EL (cell line): Measurements from ENCODE around the gene C12orf60.

Experiments used
- DNase-seq: peaks from one replicate; pipeline ENCODE4 v3.0.0-alpha.2; 2016

C12orf60 gene

DNA sequence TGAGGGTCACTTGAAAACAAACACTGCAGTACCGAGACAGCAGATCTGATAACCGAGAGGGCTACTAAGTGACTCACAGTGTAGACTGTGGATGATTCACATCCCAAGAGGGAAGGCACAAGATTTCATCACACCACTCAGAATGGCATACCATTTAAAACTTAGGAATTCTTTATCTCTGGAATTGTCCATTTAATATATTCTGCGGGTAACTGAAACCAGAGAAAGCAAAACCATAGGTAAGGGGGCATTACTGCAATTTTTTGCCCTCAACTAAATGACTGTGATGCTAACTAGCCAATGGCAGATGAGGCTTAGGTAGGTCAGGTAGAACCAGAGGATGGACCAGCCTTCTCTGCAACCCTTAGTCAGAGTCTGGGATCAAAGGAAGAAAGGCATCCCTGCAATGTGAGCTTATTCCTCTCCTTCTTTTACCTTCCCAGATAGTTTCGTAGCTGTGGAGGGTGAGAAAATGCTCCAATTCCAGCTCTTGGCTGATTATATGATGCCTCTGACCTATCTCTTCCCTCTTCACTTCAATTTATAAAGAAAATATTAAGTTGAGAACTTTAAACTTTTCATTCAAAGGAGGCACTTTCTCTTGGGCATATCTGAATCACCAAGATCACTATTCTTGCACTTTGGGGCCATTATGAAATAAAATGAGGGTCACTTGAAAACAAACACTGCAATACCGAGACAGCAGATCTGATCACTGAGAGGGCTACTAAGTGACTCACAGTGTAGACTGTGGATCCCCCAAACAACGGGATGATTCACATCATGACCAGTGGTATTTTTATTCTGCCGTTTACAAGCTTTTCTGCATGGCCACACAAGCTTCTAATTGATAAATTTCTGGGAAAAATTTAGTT is 33.1 kb downstream of the C12orf60 start:
- peak; percentile 88 for DNase-seq

DNA sequence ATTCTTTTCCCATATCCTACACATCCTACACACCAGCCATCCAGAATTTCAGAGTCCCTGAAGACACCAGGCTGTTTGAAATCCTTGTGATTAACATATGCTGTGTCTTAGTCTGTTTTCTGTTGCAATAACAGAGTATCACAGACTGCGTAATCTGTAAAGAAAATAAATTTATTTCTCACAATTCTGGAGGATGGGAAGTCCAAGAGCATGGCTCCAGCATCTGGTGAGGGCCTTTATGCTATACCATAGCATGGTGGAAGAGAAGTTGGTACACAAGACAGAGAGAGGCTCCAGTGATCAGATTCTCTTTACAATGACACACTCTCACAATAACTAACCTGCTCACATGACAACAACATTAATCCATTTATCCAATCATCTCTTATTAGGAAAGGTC is 35.8 kb downstream of the C12orf60 start:
- no peak for DNase-seq

DNA sequence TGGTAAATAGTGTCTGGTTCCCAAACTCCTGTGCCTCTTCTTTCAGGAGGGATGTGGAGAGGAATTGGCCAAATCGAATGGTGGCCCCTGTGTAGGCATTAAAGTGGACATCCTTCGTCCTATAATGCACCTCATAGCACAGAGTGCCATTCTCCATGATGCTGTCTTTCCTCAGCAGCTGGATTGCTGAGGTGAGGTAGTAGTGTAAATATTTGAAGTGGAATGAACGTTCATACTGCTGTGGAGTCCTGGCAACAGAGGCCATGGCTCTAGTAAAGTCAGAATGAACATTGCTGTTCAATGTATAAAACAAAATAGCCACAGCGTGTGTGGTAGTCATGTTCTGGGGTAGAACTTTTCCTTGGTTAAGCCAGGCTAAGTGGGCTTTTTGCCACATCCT is 37.1 kb downstream of the C12orf60 start:
- DNase-seq, result no peak

DNA sequence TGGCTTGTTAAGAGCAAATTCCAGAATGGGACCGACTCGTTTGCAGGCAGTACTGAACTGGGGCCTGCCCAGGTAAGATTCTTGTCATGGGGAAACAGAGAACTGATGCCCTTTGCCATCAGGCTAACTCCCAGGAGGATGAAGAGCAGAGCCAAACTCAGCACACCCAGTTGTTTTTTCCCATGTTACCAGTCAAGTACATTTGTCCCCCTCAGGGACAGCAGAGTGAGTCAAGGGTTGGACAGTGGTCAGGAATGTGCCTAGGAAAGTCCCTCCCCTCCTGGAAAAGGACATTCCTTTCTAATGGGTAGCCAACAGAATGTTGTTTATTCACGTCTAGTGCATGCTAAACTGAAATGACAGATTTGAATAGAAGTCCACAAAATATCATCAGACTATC is 38.3 kb downstream of the C12orf60 start:
- DNase-seq, result peak; percentile 86

DNA sequence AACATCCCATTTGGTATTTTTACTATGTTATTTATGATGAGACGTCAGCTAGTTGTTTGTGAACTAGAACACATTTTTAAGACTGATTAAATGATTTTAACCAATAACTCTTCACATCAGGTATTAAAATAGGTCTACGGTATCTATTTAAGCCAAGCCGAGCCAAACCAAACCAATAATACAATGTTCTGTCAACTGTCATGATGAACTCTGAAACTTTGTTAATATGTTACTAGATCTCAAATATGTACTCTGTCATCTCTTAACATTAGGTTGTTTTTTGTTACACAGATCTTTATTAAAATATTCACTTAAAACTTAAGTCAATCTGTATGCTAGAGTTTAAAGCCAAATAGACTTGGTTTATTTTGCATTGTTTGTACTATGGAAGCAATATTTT is 38.8 kb downstream of the C12orf60 start:
- no peak for DNase-seq

DNA sequence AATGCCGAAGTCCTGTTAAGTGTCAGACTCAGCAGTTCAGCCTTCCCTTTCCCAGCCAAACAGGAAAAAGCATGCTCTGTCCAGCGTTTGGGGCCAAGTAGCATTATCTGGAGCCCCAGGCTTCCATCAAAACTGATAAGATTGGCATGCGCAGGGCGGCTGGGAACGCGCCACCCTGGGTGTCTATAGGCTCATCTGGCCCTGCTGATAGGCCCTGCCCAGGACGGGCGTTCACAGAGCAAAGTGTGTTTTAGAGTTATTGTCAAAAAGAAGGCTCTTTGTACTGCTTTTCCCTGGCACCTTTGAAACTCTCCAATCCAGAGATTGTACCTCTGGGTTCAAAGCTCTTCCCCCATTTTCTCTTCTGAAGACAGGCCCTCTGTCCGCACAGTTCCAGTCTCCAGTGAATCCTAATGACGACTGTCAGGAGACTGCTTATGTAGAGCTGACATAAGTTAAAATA is 40.0 kb downstream of the C12orf60 start, which contains the start of gene ART4:
ART4 (minus strand) TSS at position 102 of the 463 bp plus-strand sequence. CDS start 413 bp downstream, outside the sequence.
- DNase-seq, result no peak

DNA sequence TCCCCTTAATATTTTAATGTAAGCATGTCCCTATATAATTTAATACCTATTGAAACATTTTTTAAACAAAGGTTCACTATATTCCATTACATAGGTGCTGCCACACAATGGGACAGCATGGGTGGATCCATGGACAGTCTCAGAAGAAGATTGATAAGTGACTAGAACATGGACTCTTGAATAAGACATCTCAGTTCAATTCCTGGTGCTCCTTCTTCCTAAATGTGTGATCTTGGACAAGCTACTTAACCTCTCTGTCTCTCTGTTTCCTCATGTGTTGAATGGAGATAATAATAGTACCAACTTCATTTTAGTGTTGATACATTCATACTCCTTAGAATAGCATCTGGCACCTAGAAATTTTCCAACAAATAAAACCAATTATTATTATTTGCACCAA is 40.9 kb downstream of the C12orf60 start:
- no peak for DNase-seq

DNA sequence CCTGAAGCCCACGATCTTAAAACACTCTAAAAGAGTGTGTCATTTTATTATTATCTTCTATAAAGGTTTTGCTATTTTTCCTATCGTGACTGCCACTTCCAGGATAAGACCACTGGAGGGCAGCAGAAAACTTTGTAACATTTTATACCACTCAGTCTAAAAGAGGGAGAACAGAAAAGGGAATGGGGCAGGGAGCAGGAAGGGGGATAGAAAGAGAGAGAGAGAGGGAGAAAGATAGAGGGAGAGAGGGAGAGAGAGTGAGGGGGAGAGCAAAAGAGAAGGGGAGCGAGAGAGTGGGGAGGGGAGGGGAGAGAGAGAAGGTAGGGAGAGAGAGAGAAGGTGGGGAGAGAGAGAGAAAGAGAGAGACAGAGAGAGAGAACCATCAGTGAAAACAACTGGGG is 41.9 kb downstream of the C12orf60 start:
- peak; percentile 62 for DNase-seq

DNA sequence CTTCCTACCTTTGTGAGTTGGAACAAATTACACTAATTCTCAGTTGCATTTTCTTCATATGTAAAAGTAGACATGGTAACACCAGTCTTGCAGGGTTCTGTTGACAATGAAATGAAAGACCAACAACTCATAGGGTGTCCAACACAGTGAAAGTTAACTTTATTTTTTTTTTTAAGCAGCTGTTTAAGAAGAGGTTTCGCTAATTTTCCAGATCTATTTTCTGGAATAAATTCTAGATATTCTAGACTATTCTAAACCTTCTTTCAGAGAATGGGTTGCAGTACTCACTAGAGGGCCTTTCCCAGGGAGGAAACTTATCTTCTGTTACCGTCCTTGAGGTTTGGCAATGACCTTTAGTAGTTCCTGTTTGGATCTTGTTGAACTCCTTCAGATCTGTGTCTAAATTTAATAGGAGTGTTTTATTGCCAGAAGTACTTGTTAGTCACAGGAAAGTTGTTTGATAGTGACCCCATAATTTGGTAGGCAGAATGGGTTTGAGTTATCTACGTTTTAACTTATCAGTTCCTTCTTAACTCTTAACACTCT is 42.6 kb downstream of the C12orf60 start:
- no peak for DNase-seq

DNA sequence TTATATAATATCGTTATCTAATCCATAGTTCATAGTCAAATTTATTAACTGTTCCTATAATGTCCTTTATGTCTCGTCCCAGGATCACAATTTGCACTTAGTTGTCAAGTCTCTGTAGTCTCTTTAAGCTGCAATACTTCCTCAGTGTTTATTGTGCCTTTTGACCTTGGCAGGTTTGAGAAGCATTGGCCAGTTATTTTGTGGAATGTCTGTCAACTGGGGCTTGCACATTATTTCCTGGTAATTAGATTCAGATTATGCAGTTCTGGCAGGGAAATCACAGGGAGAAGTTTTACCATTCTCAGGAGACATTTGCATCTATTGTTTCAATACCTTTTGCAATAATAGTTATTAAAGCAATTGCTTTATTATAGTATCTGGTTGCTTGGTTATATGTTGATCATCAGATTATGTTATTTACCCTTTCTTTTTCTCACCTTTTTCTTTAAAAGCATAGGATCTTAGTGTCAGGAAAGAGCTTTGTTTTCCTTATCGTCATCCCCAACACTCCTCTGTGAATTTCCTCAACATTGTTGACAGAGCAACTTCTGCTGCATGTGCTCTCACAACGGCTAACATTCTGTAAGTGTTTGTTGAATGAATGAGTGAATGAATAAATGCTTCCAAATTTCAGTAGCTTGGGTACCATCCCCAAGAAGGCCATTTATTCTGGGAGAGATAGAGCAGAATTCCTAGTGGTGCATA is 43.6 kb downstream of the C12orf60 start:
- DNase-seq, result no peak

DNA sequence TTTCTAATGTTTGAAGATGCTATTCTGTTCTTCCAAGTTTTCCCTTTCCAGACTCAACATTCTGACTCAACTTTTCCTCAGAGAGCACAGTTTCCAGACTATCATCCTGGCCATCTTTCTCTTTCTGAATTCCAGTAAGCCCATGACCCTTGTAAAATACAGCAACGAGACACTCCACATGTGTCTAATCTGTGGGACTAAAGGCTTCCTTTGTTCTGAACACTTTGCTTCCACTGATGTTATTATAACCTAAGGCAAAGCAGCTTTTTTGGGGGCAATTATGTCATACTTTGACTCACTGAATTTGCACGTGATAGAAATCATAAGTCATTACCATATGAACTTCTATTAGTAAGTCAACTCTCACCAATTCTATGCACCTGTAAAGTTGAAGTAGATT is 46.2 kb downstream of the C12orf60 start:
- DNase-seq, result peak; percentile 27

DNA sequence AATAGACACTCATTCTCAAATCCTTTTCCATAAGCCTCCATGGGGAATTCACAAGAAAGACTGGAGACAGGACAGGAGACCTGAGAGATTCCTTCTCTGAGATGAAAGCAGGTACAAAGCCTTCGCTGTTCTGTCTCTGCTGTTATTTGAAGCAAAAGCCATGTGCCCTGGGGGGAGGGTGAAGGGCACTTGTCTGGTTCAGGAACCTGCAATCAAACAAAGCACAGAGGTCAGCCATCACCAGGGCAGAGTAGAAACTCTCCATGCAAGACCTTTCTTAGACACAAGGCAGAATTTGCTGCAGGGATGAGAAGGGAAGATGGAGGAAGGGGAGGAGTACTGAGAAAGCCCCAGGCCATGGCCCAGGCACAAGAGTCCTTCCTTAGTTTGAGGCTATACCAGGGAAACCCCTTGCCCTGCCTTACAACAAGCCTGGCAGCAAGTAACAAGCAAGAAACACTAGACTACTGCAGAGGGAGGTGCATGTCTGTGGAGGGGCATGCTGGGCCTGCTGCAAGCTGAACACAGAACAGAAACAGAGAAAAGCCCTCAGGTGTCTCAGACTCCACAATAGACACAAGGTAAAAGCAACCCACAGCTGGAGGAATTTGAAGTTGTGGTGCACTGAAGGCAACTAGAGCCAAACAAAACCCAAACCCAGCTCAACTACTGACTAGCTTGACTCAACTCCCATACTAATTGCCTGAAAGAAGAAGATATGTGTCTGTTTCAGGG is 47.6 kb downstream of the C12orf60 start:
- no peak for DNase-seq

DNA sequence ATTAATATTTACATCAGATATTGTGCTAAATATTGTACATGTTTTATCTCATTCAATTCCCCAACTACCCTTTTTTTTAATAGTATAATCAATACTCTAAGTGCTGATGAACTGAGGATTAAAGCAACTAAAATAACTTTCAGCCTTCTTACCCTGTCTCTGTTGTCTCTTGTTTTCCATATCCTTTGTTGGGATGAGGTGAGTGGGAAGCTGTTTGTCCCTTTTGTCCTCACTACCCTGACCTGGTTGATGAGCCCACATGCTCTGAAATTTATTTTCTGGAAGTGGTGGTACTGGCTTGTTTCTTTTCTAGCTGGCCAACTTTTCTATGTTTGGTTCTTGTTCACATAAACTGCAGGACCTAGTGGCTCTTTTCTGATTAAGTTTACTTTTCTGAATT is 49.4 kb downstream of the C12orf60 start:
- DNase-seq, result no peak

DNA sequence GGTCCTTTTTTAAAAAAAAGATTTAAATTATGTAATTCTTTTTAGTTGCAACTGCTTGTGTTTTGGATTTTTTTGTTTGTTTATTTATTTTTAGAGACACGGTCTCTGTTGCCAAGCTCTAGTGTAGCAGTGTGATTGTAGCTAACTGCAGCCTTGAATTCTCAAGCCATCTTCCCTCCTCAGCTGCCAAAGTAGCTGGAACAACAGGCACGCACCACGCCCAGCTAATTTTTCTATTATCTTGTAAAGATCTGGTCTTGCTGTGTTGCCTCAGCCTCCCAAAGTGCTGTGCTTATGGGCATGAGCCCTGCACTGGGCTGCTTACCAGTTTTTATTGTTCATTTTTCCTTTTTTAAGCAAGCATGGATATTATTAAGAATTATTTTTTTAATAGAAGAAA is 50.5 kb downstream of the C12orf60 start:
- DNase-seq, result no peak

DNA sequence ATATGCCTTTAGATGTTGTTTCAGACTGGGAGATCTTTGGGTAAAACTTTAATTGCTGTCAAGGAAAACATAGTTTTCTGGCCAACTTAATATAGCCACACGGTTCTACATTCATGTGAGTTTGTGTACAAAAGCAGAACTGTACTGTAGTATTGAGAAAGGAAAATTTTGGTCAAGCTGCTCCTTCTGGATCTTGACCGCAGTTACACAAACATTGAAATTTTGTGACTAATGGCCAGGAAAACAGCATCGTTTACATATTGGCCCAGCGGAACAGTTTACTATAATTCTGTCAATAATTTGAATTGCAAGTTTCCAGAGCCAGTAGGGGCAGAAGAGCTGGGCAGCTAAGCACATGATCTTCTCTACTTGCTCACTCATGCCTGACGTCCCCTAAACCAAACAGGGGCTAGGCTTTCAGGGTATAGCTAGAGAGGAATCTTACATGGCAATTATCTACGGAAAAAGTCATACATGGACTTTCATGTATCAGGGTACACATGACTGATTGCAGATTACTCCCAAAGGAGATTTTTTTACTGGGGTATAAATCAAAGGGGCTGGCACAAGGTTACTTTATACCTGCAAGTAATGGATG is 51.2 kb downstream of the C12orf60 start:
- DNase-seq, result peak; percentile 23

DNA sequence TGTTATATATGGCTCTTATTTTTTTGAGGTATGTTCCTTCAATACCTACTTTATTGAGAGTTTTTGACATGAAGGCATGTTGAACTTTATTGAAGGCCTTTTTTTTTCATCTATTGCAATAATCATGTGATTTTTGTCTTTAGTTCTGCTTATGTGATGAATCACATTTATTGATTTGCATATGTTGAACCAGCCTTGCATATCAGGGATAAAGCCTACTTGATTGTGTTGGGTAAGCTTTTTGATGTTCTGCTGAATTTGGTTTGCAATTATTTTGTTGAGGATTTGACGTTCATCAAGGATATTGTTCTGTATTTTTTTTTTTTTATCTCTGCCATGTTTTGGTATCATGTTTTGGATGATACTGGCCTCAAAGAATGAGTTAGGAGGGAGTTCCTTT is 55.0 kb downstream of the C12orf60 start:
- DNase-seq, result no peak

DNA sequence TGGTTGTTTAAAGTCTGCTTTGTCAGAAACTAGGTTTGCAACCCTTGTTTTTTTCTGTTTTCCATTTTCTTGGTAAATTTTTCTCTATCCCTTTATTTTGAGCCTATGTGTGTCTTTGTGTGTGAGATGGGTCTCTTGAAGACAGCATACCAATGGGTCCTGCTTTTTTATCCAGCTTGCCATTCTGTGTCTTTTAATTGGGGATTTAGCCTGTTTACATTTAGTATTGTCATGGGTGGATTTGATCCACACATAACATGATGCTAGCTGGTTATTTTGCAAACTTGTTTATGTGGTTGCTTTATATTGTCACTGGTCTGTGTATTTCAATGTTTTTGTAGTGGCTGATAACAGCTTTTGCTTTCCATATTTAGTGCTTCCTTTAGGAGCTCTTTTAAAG is 57.0 kb downstream of the C12orf60 start:
- DNase-seq, result no peak

DNA sequence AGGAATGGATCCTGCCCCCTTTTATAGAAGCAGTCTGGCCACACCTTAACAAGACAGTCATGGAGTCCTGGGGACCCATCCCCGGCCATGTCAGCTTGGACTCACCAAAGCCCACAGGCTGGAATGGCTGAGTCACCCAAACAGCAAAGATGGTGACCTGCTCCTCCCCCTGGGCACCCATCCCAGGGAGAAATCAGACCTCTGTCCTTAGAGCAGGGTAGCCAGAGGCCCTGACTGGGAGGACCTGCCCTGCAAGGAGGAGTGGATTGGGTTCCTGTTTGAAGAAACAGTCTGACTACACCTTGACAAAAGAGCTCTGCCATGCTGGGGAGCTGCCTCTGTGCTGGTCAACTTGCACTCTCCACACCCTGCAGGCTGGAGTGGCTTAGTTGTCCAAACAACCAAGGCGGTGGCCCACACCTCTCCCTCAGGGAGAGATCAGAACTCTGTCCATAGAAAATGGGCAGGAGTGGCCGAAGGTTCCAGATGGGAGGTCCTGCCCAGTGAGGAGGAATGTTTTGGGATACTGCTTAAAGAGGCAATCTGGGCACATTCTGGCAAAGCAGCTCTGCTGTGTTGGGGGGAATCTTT is 65.5 kb downstream of the C12orf60 start:
- DNase-seq, result peak; percentile 25

DNA sequence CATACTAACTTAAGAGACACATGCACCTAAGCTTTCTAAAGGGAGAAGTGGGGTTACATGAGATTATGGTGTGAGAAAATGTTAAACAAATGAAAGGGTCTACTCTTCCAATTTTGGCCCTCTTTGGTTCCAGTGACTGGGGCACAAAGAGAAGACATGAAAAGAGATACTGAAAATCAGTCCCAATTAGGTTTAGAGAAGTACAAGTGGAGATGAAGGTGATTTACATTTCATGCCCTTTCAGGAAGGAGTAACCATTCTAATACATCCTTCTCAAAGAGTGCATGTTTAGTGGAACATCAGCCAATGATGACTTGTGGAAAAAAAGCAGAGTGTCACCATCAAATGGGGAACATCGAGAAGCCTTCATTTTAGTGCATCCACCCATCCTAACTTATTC is 67.8 kb downstream of the C12orf60 start:
- no peak for DNase-seq

DNA sequence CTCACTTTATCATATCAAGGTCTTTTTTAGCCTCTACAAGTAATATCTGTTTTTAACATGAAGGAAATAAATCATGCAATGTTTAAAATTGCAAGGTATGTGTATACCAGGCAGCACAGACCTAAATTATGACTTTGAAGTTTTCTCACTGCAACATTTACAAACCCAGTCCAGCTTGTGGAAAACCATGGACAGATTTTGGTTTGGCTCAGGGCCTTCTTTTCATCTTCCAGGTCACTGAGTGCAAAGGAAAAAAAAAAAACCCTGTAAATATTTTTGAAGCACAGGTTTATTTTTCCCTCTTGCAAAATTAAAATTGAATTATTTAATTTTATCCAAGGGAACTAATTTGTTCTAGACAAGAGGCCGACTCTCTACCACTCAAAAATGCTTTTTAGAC is 68.4 kb downstream of the C12orf60 start:
- DNase-seq, result no peak

DNA sequence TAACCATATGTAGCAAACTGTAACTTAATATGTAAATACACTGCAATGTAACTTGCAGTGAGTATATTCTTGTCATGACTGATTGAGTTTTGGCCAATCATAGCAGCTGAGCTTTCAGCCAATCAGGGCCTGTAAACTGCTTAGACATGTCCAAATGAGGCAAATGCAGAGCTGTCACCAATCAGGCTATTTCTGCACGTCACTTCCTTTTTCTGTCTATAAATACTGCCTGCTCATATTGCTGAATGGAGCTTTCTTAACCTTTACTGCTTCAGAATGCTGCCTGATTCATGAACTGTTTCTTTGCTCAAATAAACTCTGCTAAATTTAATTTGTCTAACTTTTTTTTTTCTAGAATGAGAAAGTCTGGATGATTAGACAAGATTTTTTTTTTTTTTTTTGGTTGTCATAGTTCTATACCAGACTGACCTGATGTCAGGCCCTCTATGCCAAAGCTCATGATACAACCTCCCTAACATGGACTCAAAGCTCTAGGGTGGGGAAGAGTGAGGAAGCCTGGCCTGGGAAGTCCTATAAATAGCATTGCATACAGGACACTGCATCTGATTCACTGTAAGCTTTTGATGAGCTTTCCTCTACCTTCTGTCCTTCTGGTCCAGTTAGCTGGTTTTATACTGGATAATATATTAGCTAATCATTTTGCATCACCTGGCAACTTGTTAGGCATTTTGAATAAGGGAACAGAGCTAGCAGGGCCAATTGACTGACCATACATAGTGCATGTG is 70.1 kb downstream of the C12orf60 start:
- DNase-seq, result no peak
